Pancreas (tissue), 10 donors: ENCODE measurements around the gene BTBD9. TPM values are rescaled to one million over a fixed set of nuclear protein-coding genes. Genes with fewer than 3 reads are reported as not detected.

Experiments
- ATAC-seq, 4 donors: fragments of 200-7000 bp; cut with Tn5 transposase; one replicate each; pipeline versions ENCODE4 v1.8.0 to v1.9.1; 2020; ENCODE audit warnings: mild to moderate bottlenecking in 4 of 4, moderate library complexity in 4 of 4
- DNase-seq, 6 donors: peaks; one replicate each; pipeline ENCODE4 v3.0.0-alpha.2; 2020
- FAIRE-seq: peaks from 2 replicates; lab custom pipeline; 2012; peaks lifted over from hg19 to GRCh38; lab: Jason Lieb, UNC
- H3K27ac ChIP-seq, 4 donors: fragments of 200-600 bp; sonication (generic); 1 replicate in 3 of 4; 2 replicates in 1 of 4; pipeline versions ENCODE4 v1.5.0 to v1.8.0; 2020
- H3K27me3 ChIP-seq, 4 donors: fragments of 200-600 bp; one replicate each; pipeline ENCODE4 v1.8.0; 2021
- H3K36me3 ChIP-seq, 3 donors: fragments of 200-600 bp; sonication (generic) in 1 of 3; one replicate each; pipeline versions ENCODE4 v1.5.0 to v1.8.0; 2020 to 2021
- H3K4me1 ChIP-seq, 3 donors: fragments of 200-600 bp; one replicate each; pipeline ENCODE4 v1.8.0; 2021
- H3K4me3 ChIP-seq, 4 donors: fragments of 200-600 bp; sonication (generic) in 2 of 4; one replicate each; pipeline versions ENCODE4 v1.5.0 to v1.8.0; 2020 to 2021
- H3K9me3 ChIP-seq, 4 donors: fragments of 200-600 bp; one replicate each; pipeline ENCODE4 v1.8.0; 2021
- whole genome bisulfite sequencing, 2 donors: extraction: QIAGEN DNeasy Blood & Tissue Kit; methylation state at CpG; one replicate each; pipeline ENCODE4 v1.1.7; 2013; 5-methylcytosine and 5-hydroxymethylcytosine counted together
- intact Hi-C, 3 donors: fragments of 100-400 bp; cut with DNase I; formaldehyde crosslinking; loops; one replicate each; pipeline versions ENCODE4 v1.11.1 to v1.14.2; 2022
- polyA plus RNA-seq, 2 donors: library from polyadenylated mRNA; stranded (reverse); fragments of 200-250 nt; gene quantifications; one replicate each; pipeline ENCODE4 v1.2.3, GENCODE V29; 2013
- total RNA-seq, 6 donors: library from RNA; stranded (reverse); fragmentation: NEBNext Ultra II Directional in 4 of 6; extraction: Animal tissue kit (Norgen Biotek cat#: 25700) in 4 of 6; gene quantifications; one replicate each; pipeline versions ENCODE4 v1.2.1 to v1.2.4, GENCODE V29; 2021 to 2023
- TF ChIP-seq, protein P1 (sequence below), 4 donors: fragments of 200-600 bp; sonication (generic) in 3 of 4; IDR thresholded peaks; one replicate each; pipeline versions ENCODE4 v1.5.0 to v1.8.0; 2021; ENCODE audit warnings: antibody characterized with exemption in 4 of 4
- donor health status: healthy with polysubstance abuse.
- donor health status: DM: no; HTN: no; CAD: no; lungs with moderate emphysema.
- donor health status: DM: no; HTN: no; CAD: no.
- donor health status: control.
- donor health status: control.
- donor health status: Bipolar disorder and iron deficiency.
- donor health status: DM: yes; HTN: yes; CAD: no.
- donor health status: DM: no; HTN: no; CAD: no.
- donor health status: DM: no; HTN: no; CAD: no.
- donor health status: DM: yes; HTN: yes; CAD: no.

BTBD9 gene
- total and polyA plus RNA-seq, 8 donors, result 2.2 to 11.0 (median 7.1) TPM

GRCh38 chr6:38671885-38672467 lies 32.2 kb upstream of the BTBD9 start:
- Histone ChIP-seq H3K36me3 (peaks cover 0 to 5% (median 0%) of the 10 kb centered on the region in 3 donors), H3K4me1 (peaks cover 4 to 10% (median 7%) of the 10 kb centered on the region in 3 donors), H3K4me3 (no peak overlapping the region), H3K27ac (no peak overlapping the region), H3K9me3 (no peaks in the 10 kb centered on the region), H3K27me3 (no peaks in the 10 kb centered on the region)
- ATAC-seq, result peak; percentile 53 to 87 (median 84)
- WGBS, 2 donors, result 5 to 11% methylated on average over 2 of the region's 2 CpGs
- no peak for FAIRE-seq
- DNase-seq, result no peak
- TF ChIP-seq, protein P1, sequence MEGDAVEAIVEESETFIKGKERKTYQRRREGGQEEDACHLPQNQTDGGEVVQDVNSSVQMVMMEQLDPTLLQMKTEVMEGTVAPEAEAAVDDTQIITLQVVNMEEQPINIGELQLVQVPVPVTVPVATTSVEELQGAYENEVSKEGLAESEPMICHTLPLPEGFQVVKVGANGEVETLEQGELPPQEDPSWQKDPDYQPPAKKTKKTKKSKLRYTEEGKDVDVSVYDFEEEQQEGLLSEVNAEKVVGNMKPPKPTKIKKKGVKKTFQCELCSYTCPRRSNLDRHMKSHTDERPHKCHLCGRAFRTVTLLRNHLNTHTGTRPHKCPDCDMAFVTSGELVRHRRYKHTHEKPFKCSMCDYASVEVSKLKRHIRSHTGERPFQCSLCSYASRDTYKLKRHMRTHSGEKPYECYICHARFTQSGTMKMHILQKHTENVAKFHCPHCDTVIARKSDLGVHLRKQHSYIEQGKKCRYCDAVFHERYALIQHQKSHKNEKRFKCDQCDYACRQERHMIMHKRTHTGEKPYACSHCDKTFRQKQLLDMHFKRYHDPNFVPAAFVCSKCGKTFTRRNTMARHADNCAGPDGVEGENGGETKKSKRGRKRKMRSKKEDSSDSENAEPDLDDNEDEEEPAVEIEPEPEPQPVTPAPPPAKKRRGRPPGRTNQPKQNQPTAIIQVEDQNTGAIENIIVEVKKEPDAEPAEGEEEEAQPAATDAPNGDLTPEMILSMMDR (IDR thresholded peaks at IDR 0.05), result peak in 3 of 4 donors; percentile 38 to 53 (median 40)
- intact Hi-C loops, result no loop called here

DNA sequence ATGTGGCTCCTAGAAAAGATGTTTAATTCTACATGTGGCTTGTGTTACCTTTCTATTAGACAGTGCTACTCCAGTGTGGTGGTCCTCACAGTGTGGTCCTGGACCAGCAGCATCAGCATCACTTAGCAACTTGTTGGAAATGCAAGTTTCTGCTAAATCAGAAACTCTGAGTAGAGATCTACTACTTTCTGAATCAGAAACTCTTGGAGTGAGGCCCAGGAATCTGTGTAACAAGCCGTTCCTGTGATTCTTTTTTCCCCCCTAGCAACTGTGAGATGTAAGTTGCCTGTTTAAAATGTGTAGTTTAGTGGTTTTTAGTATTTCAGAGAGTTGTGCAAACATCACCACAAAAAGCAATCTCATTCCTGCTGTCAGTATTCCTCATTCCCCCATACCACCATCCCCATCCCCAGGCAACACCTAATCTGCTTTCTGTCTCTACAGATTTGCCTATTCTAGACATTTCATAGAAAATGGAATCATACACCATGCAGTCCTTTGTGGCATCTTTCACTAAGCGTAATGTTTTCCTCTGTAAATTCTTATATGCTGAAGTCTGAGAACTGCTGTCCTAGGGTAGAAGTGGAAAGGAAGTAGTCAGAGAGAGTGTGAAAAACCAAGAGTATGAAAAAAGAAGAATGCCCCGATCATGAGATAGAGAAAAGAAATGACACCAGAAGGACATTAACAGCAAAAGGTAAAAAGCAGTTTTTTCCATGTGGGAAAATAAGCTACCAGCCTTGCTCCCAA lies 18.9 kb upstream of the BTBD9 start:
- Histone ChIP-seq H3K4me3 (no peak overlapping the region), H3K27ac (no peak overlapping the region), H3K27me3 (no peaks in the 10 kb centered on the region), H3K4me1 (no peaks in the 10 kb centered on the region), H3K9me3 (no peaks in the 10 kb centered on the region), H3K36me3 (no peaks in the 10 kb centered on the region)
- intact Hi-C loops, result no loop called here
- DNase-seq, result no peak
- TF ChIP-seq, protein P1 (IDR thresholded peaks at IDR 0.05), result no peak
- ATAC-seq, result no peak
- 90 to 95% methylated on average over 3 of the region's 3 CpGs for WGBS, 2 donors
- no peak for FAIRE-seq

DNA sequence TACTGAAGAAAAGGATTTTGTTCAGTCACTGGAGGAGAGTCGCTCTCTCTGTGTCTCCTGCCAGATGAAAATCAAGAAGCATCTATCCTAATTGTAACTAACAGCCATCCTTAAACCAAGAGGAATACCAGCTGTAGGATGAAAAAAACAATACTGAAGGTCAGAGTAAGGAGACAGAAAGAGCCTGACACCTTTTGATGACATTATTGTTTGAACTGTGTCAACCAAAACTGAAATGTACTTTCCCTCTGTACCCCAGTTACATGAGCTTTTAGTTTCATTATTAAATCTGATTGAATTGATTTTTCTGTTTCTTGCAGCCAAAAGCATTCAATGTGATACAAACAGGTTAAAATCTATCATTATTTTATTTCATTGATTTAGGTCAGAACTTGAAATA lies 17.2 kb upstream of the BTBD9 start:
- intact Hi-C loops, result no loop called here
- no peak for DNase-seq
- TF ChIP-seq, protein P1 (IDR thresholded peaks at IDR 0.05), result no peak
- no peak for ATAC-seq
- Histone ChIP-seq H3K27ac (no peak overlapping the region), H3K9me3 (no peaks in the 10 kb centered on the region), H3K36me3 (no peaks in the 10 kb centered on the region), H3K4me3 (no peak overlapping the region), H3K27me3 (no peaks in the 10 kb centered on the region), H3K4me1 (no peaks in the 10 kb centered on the region)
- FAIRE-seq, result no peak
- 94 to 98% methylated on average over 1 of the region's 1 CpG for WGBS, 2 donors

GRCh38 chr6:38654263-38654662 lies 14.5 kb upstream of the BTBD9 start:
- FAIRE-seq, result no peak
- TF ChIP-seq, protein P1 (IDR thresholded peaks at IDR 0.05), result no peak
- intact Hi-C loops, result no loop called here
- Histone ChIP-seq H3K4me1 (no peaks in the 10 kb centered on the region), H3K27me3 (no peaks in the 10 kb centered on the region), H3K36me3 (no peaks in the 10 kb centered on the region), H3K9me3 (no peaks in the 10 kb centered on the region), H3K4me3 (no peak overlapping the region), H3K27ac (no peak overlapping the region)
- 93 to 99% methylated on average over 2 of the region's 2 CpGs for WGBS, 2 donors
- ATAC-seq, result no peak
- no peak for DNase-seq
